ENCODE measurements around the gene RRP1.

The RRP1 gene

DNA sequence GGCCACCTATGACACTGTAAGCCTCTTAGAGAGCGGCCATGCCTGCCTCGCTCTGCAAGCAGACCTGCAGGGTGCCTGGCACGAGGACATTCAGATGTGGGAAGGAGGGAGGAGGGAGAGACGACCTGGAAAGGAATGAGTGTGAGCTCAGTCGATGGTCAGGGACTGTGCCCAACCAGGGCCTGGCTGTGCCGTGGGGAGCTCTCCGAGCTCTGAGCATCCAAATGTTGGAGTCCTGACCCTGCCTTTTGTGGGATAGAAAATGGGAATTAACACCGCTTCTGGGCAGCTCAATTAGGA is 20.6 kb upstream of the RRP1 start:
- Histone ChIP-seq H3K9me3 (ENCODE audit: control insufficient read depth in 2 of 2, low read length in 2 of 2) (no peaks in the 10 kb centered on the region), H3K27me3 (ENCODE audit: control insufficient read depth in 1 of 2, insufficient read depth in 2 of 2, low read length in 2 of 2) (no peaks in the 10 kb centered on the region), H3K36me3 (ENCODE audit: control insufficient read depth in 2 of 2, insufficient read depth in 2 of 2, low read length in 2 of 2) (peaks cover 7 to 9% of the 10 kb centered on the region in 2 donors), H3K27ac (ENCODE audit: low read length) (no peak overlapping the region), H3K4me1 (ENCODE audit: control insufficient read depth, insufficient read depth, low read length) (peaks cover 2% of the 10 kb centered on the region), H3K4me3 (ENCODE audit: low read length in 2 of 2) (no peak overlapping the region), H3K9ac (ENCODE audit: low read length in 2 of 2) (no peak overlapping the region)

DNA sequence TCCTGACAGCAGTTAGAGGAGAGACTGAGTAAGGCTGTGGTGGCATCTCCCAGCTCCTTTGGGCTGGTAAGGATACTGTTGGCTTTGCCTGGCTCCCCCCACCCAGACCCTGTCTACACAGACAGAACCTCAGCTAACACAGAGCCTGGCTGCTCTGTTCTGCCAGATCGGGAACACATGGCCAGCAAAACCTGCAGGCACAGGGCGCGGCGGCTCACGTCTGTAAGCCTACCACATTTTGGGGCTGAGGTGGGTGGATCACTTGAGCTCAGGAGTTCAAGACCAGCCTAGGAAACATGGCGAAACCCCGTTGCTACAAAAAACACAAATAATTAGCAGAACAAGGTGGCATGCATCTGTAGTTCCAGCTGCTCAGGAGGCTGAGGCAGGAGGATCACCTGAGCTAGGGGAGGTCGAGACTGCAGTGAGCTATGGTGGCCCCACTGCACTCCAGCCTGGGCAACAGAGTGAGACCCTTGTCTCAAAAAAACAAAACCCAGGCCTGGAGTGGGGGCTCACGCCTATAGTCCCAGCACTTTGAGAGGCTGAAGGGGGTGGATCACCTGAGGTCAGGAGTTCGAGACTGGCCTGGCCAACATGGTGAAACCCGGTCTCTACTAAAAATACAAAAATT is 19.9 kb upstream of the RRP1 start:
- peaks cover 4% of the 10 kb centered on the region for H3K4me1 ChIP-seq (ENCODE audit: control insufficient read depth, insufficient read depth, low read length)
- H3K36me3 ChIP-seq (ENCODE audit: control insufficient read depth in 2 of 2, insufficient read depth in 2 of 2, low read length in 2 of 2): peaks cover 12 to 16% of the 10 kb centered on the region in 2 donors
- H3K9ac ChIP-seq (ENCODE audit: low read length in 2 of 2): no peak overlapping the region
- H3K4me3 ChIP-seq (ENCODE audit: low read length in 2 of 2): no peak overlapping the region
- H3K9me3 ChIP-seq (ENCODE audit: control insufficient read depth in 2 of 2, low read length in 2 of 2): no peaks in the 10 kb centered on the region
- H3K27ac ChIP-seq (ENCODE audit: low read length): no peak overlapping the region
- no peaks in the 10 kb centered on the region for H3K27me3 ChIP-seq (ENCODE audit: control insufficient read depth in 1 of 2, insufficient read depth in 2 of 2, low read length in 2 of 2)

DNA sequence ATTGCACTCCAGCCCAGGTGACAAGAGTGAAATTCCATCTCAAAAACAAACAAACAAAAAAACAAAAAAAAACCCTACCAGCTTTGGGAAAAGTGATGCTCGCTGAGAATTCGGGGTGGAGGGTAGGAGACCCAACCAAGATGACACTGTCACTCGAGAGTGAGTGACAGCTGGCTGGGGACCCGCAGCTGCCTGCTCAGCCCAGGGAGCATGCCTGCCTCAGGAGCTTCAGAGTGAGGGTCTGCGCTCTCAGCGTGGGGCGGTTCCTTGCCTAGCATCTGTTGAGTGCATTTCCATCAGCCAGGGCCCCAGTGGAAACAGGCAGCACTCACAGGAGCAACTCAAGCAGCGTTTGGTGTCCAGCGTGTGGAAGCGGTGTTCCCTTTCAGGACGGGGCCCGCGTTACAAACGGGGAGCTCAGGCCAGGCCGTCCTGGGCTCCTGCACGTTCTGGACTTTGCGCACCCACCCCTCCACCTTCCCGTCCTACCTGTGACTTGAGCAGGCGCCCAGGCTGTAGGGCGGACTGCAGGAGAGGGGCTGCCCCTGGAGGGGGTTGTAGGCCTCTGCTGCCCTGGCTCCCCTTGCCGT is 19.2 kb upstream of the RRP1 start:
- Histone ChIP-seq H3K9me3 (ENCODE audit: control insufficient read depth in 2 of 2, low read length in 2 of 2) (no peaks in the 10 kb centered on the region), H3K27ac (ENCODE audit: low read length) (no peak overlapping the region), H3K36me3 (ENCODE audit: control insufficient read depth in 2 of 2, insufficient read depth in 2 of 2, low read length in 2 of 2) (peaks cover 12 to 17% of the 10 kb centered on the region in 2 donors)

DNA sequence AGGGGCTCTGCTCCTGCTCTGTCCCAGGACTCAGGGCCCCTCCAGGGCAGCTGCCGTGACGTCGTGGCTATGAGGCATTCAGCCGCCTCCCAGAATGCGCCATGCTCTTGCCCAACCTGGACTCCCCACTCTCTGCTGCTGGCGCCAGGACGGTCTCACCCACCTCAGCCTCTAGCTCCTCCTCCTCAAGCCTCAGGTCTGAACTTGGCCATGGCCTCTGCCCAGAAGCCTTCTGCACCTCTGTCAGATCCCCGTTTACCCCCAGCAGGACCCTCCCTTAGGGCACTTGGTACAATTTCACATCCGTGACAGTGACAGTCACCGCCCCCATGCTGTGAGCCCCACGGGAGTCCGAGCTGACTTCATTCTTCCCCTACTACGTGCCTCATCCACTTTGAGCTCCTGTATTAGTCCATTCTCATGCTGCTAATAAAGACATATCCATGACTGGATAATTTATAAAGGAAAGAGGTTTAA is 18.1 kb upstream of the RRP1 start:
- H3K36me3 ChIP-seq (ENCODE audit: control insufficient read depth in 2 of 2, insufficient read depth in 2 of 2, low read length in 2 of 2): peaks cover 12 to 17% of the 10 kb centered on the region in 2 donors
- H3K4me1 ChIP-seq (ENCODE audit: control insufficient read depth, insufficient read depth, low read length): peaks cover 17% of the 10 kb centered on the region
- no peak overlapping the region for H3K27ac ChIP-seq (ENCODE audit: low read length)

More for the DNA sequence above, 19.2 kb upstream of the RRP1 start:
- Histone ChIP-seq H3K4me1 (ENCODE audit: control insufficient read depth, insufficient read depth, low read length) (peaks cover 9% of the 10 kb centered on the region), H3K27me3 (ENCODE audit: control insufficient read depth in 1 of 2, insufficient read depth in 2 of 2, low read length in 2 of 2) (no peaks in the 10 kb centered on the region), H3K4me3 (ENCODE audit: low read length in 2 of 2) (no peak overlapping the region), H3K9ac (ENCODE audit: low read length in 2 of 2) (no peak overlapping the region)

DNA sequence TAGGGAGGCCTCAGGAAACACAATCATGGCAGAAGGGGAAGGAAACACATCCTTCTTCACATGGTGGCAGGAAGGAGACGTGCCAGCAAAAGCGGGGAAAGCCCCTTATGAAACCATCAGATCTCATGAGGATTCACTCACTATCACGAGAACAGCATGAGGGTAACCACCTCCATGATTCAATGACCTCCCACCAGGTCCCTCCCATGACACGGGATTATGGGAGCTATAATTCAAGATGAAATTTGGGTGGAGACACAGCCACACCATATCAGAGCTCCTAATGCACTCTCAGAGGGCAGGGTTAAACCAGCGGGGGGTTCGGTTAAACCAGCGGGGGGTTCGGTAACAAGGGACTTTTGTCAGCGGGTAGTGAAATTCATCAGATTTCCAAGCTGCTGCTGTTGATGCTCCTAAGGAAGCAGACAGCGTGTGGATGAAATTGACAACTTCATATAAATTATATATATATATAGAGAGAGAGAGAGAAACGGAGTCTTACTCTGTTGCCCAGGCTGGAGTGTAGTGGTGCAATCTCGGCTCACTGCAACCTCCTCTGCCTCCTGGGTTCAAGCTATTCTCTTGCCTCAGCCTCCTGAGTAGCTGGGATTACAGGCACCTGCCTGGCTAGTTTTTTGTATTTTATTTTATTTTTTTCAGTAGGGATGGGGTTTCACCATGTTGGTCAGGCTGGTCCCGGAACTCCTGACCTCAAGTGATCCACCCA is 17.5 kb upstream of the RRP1 start:
- H3K27ac ChIP-seq (ENCODE audit: low read length): no peak overlapping the region
- no peaks in the 10 kb centered on the region for H3K27me3 ChIP-seq (ENCODE audit: control insufficient read depth in 1 of 2, insufficient read depth in 2 of 2, low read length in 2 of 2)
- no peak overlapping the region for H3K9ac ChIP-seq (ENCODE audit: low read length in 2 of 2)
- H3K4me1 ChIP-seq (ENCODE audit: control insufficient read depth, insufficient read depth, low read length): peaks cover 15% of the 10 kb centered on the region
- H3K4me3 ChIP-seq (ENCODE audit: low read length in 2 of 2): no peak overlapping the region
- H3K36me3 ChIP-seq (ENCODE audit: control insufficient read depth in 2 of 2, insufficient read depth in 2 of 2, low read length in 2 of 2): peaks cover 12 to 17% of the 10 kb centered on the region in 2 donors
- no peaks in the 10 kb centered on the region for H3K9me3 ChIP-seq (ENCODE audit: control insufficient read depth in 2 of 2, low read length in 2 of 2)

More for the DNA sequence above, 18.1 kb upstream of the RRP1 start:
- Histone ChIP-seq H3K9ac (ENCODE audit: low read length in 2 of 2) (no peak overlapping the region), H3K4me3 (ENCODE audit: low read length in 2 of 2) (no peak overlapping the region), H3K27me3 (ENCODE audit: control insufficient read depth in 1 of 2, insufficient read depth in 2 of 2, low read length in 2 of 2) (no peaks in the 10 kb centered on the region), H3K9me3 (ENCODE audit: control insufficient read depth in 2 of 2, low read length in 2 of 2) (no peaks in the 10 kb centered on the region)

DNA sequence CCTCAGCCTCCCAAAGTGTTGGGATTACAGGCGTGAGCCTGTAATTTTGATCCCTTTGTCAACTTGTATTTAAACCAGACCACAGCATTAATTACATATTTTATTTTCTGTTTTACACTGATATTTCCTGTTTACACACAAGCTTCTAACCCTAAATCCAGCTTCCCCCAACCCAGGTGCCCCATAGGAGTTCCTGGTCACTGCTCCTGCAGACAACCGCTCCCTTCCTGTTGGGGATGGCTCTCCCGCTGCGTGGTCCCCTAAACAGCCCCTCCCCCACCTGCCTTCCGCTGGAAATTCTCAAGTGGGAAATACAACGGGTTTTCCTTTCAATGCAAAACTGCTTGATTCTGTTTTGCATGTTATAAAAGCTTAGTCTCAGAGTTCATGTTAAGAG is 17.0 kb upstream of the RRP1 start:
- Histone ChIP-seq H3K9ac (ENCODE audit: low read length in 2 of 2) (no peak overlapping the region), H3K27me3 (ENCODE audit: control insufficient read depth in 1 of 2, insufficient read depth in 2 of 2, low read length in 2 of 2) (no peaks in the 10 kb centered on the region), H3K27ac (ENCODE audit: low read length) (no peak overlapping the region), H3K4me3 (ENCODE audit: low read length in 2 of 2) (no peak overlapping the region), H3K4me1 (ENCODE audit: control insufficient read depth, insufficient read depth, low read length) (peaks cover 15% of the 10 kb centered on the region), H3K36me3 (ENCODE audit: control insufficient read depth in 2 of 2, insufficient read depth in 2 of 2, low read length in 2 of 2) (peaks cover 12 to 17% of the 10 kb centered on the region in 2 donors), H3K9me3 (ENCODE audit: control insufficient read depth in 2 of 2, low read length in 2 of 2) (no peaks in the 10 kb centered on the region)

DNA sequence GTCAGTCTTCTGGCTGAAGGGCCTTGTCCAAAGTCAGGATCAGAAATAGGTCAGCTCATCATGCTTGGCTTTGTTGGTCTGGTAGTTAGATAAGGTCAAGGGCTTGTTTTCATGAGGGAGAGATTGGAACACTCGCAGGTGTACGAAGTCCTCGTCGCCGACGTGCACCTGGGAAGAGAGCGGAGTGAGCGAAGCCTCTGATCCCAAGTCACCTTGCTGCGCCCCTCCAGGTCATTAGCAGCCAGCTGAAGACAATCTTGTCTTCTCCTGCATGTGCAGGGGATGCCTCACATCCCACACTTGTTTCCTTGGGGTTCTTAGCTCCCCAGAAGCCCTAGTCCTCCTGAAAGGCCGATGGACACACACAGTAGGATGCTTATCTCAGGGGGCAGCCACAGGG is 15.2 kb upstream of the RRP1 start:
- Histone ChIP-seq H3K27ac (ENCODE audit: low read length) (no peak overlapping the region), H3K36me3 (ENCODE audit: control insufficient read depth in 2 of 2, insufficient read depth in 2 of 2, low read length in 2 of 2) (peaks cover 12 to 17% of the 10 kb centered on the region in 2 donors), H3K4me3 (ENCODE audit: low read length in 2 of 2) (no peak overlapping the region), H3K9ac (ENCODE audit: low read length in 2 of 2) (no peak overlapping the region), H3K4me1 (ENCODE audit: control insufficient read depth, insufficient read depth, low read length) (peaks cover 15% of the 10 kb centered on the region), H3K9me3 (ENCODE audit: control insufficient read depth in 2 of 2, low read length in 2 of 2) (no peaks in the 10 kb centered on the region), H3K27me3 (ENCODE audit: control insufficient read depth in 1 of 2, insufficient read depth in 2 of 2, low read length in 2 of 2) (no peaks in the 10 kb centered on the region)

DNA sequence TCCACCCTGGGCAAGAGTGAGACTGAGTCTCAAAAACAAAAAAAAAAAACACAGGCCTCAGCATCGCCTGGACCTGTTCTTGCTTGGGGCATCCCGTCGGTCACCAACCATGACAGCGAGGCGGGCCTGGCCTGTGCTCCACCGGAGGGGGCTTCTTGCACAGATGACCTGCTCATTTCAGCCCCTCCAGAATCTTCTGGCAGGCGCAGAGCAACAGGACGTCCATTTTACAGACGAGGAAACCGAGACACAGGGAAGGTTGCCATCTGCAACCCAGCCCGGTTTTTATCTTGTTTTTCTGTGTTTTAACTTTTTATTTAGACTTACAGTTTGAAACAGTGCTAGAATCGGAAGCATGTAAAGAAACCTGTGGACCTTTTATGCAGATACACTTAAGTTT is 14.2 kb upstream of the RRP1 start:
- Histone ChIP-seq H3K9ac (ENCODE audit: low read length in 2 of 2) (peak overlapping the region; percentile 46 to 82), H3K27me3 (ENCODE audit: control insufficient read depth in 1 of 2, insufficient read depth in 2 of 2, low read length in 2 of 2) (no peaks in the 10 kb centered on the region), H3K9me3 (ENCODE audit: control insufficient read depth in 2 of 2, low read length in 2 of 2) (no peaks in the 10 kb centered on the region), H3K4me3 (ENCODE audit: low read length in 2 of 2) (peak overlapping the region; percentile 64 to 87), H3K4me1 (ENCODE audit: control insufficient read depth, insufficient read depth, low read length) (peaks cover 15% of the 10 kb centered on the region), H3K36me3 (ENCODE audit: control insufficient read depth in 2 of 2, insufficient read depth in 2 of 2, low read length in 2 of 2) (peaks cover 12 to 17% of the 10 kb centered on the region in 2 donors), H3K27ac (ENCODE audit: low read length) (peak overlapping the region; percentile 58)

DNA sequence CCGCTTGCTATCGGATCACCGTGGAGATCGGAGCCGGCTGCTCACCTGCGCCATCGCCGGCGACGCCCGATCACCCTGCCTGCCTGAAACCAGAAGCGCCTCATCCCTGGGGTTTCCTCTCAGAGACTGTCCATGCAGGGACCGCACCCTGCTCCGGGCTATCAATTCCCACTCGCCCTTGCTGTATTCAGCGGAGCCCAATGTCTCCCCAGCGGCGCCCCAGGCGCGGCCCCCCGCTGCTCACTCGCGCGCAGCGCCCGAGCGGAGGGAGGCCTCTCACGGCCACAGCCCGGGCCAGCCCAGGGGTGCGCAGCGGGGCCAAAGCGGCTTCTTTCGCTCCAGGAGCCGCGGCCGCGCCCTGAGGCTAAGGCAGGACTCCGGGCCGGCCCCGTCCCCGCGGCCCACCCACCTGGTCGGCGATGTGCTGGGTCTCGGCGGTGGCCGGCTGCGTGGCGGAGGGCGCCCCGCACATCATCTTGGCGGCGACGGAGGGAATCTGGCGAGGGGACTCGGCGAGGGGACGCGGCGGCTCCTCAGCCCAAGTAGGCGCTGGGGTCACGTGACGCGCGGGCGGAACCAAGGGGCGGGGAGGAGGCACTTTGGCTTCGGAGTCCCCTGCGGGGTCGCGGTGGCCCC is 13.5 kb upstream of the RRP1 start, which contains the start of gene CSTB:
CSTB (minus strand) TSS at position 514 of the 636 bp plus-strand sequence; CDS start at position 475, 39 bp downstream.
- Histone ChIP-seq H3K27me3 (ENCODE audit: control insufficient read depth in 1 of 2, insufficient read depth in 2 of 2, low read length in 2 of 2) (no peaks in the 10 kb centered on the region), H3K27ac (ENCODE audit: low read length) (peak within 1 kb of the TSS; percentile 58), H3K9ac (ENCODE audit: low read length in 2 of 2) (peak within 1 kb of the TSS; percentile 46 to 82), H3K36me3 (ENCODE audit: control insufficient read depth in 2 of 2, insufficient read depth in 2 of 2, low read length in 2 of 2) (peaks cover 12 to 17% of the 10 kb centered on the region in 2 donors), H3K4me3 (ENCODE audit: low read length in 2 of 2) (peak within 1 kb of the TSS; percentile 64 to 87), H3K9me3 (ENCODE audit: control insufficient read depth in 2 of 2, low read length in 2 of 2) (no peaks in the 10 kb centered on the region), H3K4me1 (ENCODE audit: control insufficient read depth, insufficient read depth, low read length) (peaks cover 15% of the 10 kb centered on the region)

DNA sequence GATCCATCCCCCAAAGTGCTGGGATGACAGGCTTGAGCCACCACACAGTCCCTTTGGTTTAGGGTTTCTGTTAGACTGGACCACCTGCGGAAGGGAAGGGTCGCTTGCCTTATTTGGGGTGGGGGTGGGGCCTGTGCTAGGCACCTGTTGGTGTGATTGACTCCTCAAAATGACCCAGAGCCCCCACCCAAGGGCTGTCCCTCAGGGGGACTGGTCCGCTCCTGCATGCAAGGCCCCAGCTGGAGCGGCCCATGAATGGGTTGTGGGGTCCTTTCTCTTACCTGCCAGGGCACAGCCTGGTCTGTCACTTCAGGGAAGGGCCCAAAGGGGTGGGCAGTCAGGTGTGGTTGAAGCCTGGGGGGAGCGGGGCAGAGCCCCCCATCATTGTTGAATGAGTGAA is 11.4 kb upstream of the RRP1 start:
- peaks cover 15% of the 10 kb centered on the region for H3K4me1 ChIP-seq (ENCODE audit: control insufficient read depth, insufficient read depth, low read length)
- no peak overlapping the region for H3K9ac ChIP-seq (ENCODE audit: low read length in 2 of 2)
- H3K27me3 ChIP-seq (ENCODE audit: control insufficient read depth in 1 of 2, insufficient read depth in 2 of 2, low read length in 2 of 2): no peaks in the 10 kb centered on the region
- no peaks in the 10 kb centered on the region for H3K9me3 ChIP-seq (ENCODE audit: control insufficient read depth in 2 of 2, low read length in 2 of 2)
- no peak overlapping the region for H3K27ac ChIP-seq (ENCODE audit: low read length)
- H3K4me3 ChIP-seq (ENCODE audit: low read length in 2 of 2): no peak overlapping the region
- peaks cover 12 to 16% of the 10 kb centered on the region in 2 donors for H3K36me3 ChIP-seq (ENCODE audit: control insufficient read depth in 2 of 2, insufficient read depth in 2 of 2, low read length in 2 of 2)
